ENCODE measurements around the gene CLEC4E.
"Not testable (repeated sequence)": the region's sequence is repeated elsewhere in the genome, so short reads cannot be mapped to it uniquely, and the experiment has no call there.

The CLEC4E gene, protein sequence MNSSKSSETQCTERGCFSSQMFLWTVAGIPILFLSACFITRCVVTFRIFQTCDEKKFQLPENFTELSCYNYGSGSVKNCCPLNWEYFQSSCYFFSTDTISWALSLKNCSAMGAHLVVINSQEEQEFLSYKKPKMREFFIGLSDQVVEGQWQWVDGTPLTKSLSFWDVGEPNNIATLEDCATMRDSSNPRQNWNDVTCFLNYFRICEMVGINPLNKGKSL

DNA sequence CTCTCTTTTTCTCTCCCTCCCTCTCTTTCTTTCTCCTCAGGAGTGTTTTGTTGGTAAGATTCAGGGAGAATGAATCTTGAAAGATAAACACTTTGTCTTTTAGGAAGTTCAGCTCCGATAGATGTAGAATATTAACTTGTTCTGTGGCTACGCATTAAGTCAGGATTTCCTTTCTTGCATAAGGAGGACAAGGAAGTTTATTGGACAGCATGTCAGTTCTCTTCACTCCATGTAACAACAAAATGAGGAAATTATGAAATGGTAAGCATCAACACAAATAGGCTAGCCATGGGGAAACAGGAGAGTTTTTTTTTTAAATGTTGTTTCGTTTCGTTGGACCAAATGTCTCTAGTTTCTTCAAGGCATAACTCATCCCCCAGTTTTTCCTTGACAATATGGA, at the start of gene CLEC4E:
TSS of gene CLEC4E (minus strand) at position 75 of the 400 bp plus-strand sequence. CDS start 108 bp downstream, outside the sequence.
- peaks cover 20% of the 10 kb centered on the region for H3K27me3 Mint-ChIP-seq (ENCODE audit: low read depth)
- H3K4me1 Mint-ChIP-seq (ENCODE audit: low read depth); H3K27ac Mint-ChIP-seq; H3K9me3 Mint-ChIP-seq; DNase-seq (ENCODE audit: low spot score); H3K36me3 Mint-ChIP-seq (ENCODE audit: low read depth); H3K4me3 Mint-ChIP-seq: not testable (repeated sequence)

DNA sequence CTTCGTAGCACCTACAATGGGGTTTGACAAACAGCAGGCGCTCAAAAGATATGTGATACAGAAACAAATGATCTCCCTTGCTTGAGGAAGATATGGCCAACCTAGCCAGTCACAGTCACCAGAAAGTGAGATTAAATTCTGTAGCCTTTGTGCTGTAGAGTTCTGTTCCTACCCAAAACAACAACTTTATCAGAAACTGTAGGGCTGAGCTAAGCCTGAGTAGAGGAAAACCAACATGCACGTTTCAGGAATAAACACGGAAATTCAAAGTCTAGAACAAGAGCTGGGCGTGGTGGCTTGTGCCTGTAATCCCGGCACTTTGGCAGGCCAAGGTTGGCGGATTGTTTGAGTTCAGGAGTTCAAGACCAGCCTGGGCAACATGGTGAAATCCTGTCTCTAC, 49.0 kb upstream of the CLEC4E start:
- H3K4me1 Mint-ChIP-seq (ENCODE audit: low read depth), result no peaks in the 10 kb centered on the region
- no peaks in the 10 kb centered on the region for H3K36me3 Mint-ChIP-seq (ENCODE audit: low read depth)
- H3K9me3 Mint-ChIP-seq, result no peaks in the 10 kb centered on the region
- H3K27ac Mint-ChIP-seq, result no peak overlapping the region
- no peak overlapping the region for H3K4me3 Mint-ChIP-seq
- H3K27me3 Mint-ChIP-seq (ENCODE audit: low read depth), result peaks cover 3% of the 10 kb centered on the region
- DNase-seq (ENCODE audit: low spot score), result no peak

DNA sequence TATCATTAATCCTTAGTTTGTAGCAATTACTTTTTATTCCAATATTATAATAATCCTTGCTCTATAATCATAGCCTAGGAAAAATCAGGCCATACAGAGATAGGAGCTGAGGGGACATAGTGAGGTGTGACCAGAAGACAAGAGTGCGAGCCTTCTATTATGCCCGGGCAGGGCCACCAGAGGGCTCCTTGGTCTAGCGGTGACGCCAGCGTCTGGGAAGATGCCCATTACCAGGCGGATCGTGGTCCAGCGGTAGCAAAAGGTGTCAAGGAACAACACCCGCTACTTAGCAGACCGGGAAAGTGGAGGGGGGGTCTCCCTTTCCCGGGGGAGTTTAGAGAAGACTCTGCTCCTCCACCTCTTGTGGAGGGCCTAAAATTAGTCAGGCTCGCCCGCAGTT, 43.8 kb upstream of the CLEC4E start:
- H3K4me3 Mint-ChIP-seq; H3K36me3 Mint-ChIP-seq (ENCODE audit: low read depth); H3K27me3 Mint-ChIP-seq (ENCODE audit: low read depth); H3K4me1 Mint-ChIP-seq (ENCODE audit: low read depth); H3K27ac Mint-ChIP-seq; DNase-seq (ENCODE audit: low spot score); H3K9me3 Mint-ChIP-seq: not testable (repeated sequence)

DNA sequence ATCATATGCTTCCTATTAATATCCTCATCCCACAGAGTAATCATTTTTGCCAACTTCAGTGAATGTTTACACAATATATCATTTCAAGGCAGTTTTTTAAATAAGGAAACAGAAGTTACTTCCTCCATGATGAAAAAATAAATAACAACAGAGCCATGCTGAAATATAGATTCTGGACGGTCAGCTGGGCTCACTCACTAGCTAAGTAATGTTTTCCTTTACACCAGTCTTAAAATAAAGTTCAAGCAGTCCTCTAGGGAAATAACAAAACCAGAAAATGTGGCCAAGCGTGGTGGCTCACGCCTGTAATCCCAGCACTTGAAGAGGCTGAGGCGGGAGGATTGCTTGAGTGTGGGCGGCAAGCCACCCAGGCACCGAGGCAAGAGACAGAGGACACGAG, 43.3 kb upstream of the CLEC4E start:
- no peak overlapping the region for H3K27ac Mint-ChIP-seq
- no peaks in the 10 kb centered on the region for H3K4me1 Mint-ChIP-seq (ENCODE audit: low read depth)
- H3K36me3 Mint-ChIP-seq (ENCODE audit: low read depth), result no peaks in the 10 kb centered on the region
- no peaks in the 10 kb centered on the region for H3K9me3 Mint-ChIP-seq
- no peak overlapping the region for H3K4me3 Mint-ChIP-seq
- no peaks in the 10 kb centered on the region for H3K27me3 Mint-ChIP-seq (ENCODE audit: low read depth)
- no peak for DNase-seq (ENCODE audit: low spot score)

DNA sequence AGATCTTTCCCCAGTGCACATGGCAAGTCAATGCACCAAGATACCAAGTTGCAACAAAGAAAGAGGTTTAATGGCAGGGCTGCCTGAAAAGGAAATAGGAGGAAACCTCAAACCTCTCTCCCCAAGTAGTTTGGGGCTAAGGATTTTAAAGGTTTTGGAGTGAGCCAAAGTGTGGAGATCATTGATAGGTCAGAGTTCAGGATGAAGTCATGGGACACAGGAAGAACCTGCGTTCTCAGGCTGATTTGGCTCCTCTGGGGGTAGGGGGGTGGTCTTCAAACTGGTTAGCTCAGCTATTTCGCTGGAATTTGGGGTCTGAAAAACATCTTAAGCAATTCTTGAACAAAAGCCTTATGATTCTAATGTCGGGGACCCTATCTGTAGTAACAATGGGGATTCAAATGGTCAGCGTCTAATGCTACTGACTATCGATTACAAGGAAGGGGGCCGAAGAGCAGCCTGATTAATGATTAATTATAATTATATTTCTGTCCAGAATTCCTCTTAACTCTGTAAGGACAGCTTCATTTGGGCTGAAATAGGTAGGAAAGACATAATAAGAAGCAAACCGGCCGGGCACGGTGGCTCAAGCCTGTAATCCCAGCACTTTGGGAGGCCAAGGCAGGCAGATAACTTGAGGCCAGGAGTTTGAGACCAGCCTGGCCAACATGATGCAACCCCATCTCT, 40.5 kb upstream of the CLEC4E start:
- Mint-ChIP-seq H3K27me3 (ENCODE audit: low read depth) (peaks cover 4% of the 10 kb centered on the region), H3K27ac (no peak overlapping the region), H3K9me3 (no peaks in the 10 kb centered on the region), H3K4me1 (ENCODE audit: low read depth) (no peaks in the 10 kb centered on the region), H3K4me3 (no peak overlapping the region), H3K36me3 (ENCODE audit: low read depth) (no peaks in the 10 kb centered on the region)
- no peak for DNase-seq (ENCODE audit: low spot score)

DNA sequence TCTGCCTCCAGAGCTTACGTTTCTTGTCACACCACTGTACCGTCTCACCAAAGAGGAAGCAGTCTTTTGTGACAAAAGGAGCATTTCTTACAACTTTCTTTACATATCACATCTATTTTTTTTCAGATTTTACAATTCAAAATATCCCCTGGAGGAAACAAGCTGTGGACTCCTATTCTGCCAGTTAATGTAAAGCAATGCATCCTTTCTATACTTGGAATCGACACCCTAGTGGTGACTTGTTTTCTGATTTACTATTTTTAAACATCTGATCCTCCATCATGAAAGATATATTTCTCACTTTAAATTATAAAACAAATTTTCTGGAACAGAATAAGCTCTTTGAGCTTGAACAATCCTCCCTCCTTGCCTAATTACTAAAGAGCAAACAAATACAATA, 37.2 kb upstream of the CLEC4E start:
- peaks cover 4% of the 10 kb centered on the region for H3K27me3 Mint-ChIP-seq (ENCODE audit: low read depth)
- no peak overlapping the region for H3K27ac Mint-ChIP-seq
- H3K4me3 Mint-ChIP-seq, result no peak overlapping the region
- H3K9me3 Mint-ChIP-seq, result no peaks in the 10 kb centered on the region
- no peaks in the 10 kb centered on the region for H3K36me3 Mint-ChIP-seq (ENCODE audit: low read depth)
- no peak for DNase-seq (ENCODE audit: low spot score)
- no peaks in the 10 kb centered on the region for H3K4me1 Mint-ChIP-seq (ENCODE audit: low read depth)

DNA sequence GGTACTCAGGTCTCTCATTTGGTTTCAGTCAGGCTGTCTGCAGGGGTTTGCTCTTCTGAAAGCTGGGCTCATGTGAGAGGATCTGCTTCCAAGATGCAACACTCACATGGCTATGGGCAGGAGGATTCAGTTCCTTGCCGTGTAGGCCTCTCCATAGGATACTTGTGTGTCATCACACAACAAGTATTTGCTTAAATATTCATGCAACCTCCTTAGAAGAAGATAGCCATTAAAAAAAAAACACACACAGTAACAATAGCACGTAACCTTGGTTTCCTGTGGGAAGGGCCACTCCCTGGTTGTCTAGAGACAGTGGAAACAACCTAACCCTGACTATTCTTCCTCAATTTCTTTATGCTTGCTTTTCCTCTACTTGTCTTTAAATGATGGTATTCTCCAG, 31.8 kb upstream of the CLEC4E start:
- no peak overlapping the region for H3K27ac Mint-ChIP-seq
- H3K36me3 Mint-ChIP-seq (ENCODE audit: low read depth), result no peaks in the 10 kb centered on the region
- DNase-seq (ENCODE audit: low spot score), result no peak
- H3K27me3 Mint-ChIP-seq (ENCODE audit: low read depth), result peaks cover 4% of the 10 kb centered on the region
- no peaks in the 10 kb centered on the region for H3K4me1 Mint-ChIP-seq (ENCODE audit: low read depth)
- H3K9me3 Mint-ChIP-seq, result no peaks in the 10 kb centered on the region
- no peak overlapping the region for H3K4me3 Mint-ChIP-seq

DNA sequence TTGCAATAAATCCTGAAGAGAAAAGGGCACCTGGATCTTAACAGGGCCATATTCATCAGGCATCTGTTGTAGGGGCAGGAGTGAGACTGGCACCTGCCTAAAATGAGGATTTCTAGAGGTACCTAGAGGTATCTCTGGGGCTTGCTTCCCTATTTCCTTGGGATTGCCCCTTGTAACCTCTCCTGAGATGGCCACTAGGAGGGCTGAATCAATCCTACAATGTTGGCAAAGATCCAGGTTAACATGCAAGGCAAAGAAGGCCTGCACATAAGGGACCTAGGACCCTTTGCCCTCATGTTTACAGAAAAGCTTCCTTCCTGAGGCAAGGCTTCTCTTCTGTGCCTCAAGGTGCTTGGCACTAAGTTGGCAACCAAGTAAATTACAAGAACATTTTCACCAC, 25.8 kb upstream of the CLEC4E start:
- DNase-seq (ENCODE audit: low spot score), result no peak
- H3K4me3 Mint-ChIP-seq, result no peak overlapping the region
- no peaks in the 10 kb centered on the region for H3K4me1 Mint-ChIP-seq (ENCODE audit: low read depth)
- H3K27me3 Mint-ChIP-seq (ENCODE audit: low read depth), result no peaks in the 10 kb centered on the region
- no peaks in the 10 kb centered on the region for H3K36me3 Mint-ChIP-seq (ENCODE audit: low read depth)
- no peak overlapping the region for H3K27ac Mint-ChIP-seq
- no peaks in the 10 kb centered on the region for H3K9me3 Mint-ChIP-seq

DNA sequence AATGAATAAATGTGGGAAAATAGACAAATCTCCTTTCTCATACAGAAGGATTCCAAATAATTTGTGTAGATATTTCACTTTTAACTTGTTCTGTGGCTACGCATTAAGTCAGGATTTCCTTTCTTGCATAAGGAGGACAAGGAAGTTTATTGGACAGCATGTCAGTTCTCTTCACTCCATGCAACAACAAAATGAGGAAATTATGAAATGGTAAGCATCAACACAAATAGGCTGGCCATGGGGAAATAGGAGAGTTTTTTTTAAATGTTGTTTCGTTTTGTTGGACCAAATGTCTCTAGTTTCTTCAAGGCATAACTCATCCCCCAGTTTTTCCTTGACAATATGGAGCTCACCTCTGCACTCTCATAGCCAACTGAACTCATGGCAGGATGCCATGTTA, 25.3 kb upstream of the CLEC4E start:
- not testable (repeated sequence) for H3K4me1 Mint-ChIP-seq (ENCODE audit: low read depth); H3K36me3 Mint-ChIP-seq (ENCODE audit: low read depth); H3K27ac Mint-ChIP-seq; H3K4me3 Mint-ChIP-seq; H3K27me3 Mint-ChIP-seq (ENCODE audit: low read depth); H3K9me3 Mint-ChIP-seq; DNase-seq (ENCODE audit: low spot score)

DNA sequence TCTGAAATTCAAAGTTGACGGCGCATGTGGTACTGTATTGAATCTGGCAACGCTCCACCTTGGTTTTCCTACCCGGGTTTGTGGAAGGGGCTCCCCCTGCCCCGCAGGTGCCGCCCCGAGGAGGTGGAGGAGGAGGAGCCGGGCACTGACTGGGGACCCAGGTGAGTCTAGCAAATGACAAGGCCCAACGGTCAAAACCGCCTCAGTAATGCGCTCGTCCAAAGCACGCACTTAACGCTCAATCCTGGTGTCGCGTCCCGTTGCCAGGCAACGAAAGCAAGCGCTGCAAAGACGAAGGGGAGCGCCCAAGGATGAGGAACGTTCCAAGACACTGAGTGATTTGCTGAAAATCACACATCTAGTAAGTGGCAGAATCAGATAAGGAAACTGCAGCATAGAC, 24.0 kb upstream of the CLEC4E start:
- H3K4me1 Mint-ChIP-seq (ENCODE audit: low read depth), result no peaks in the 10 kb centered on the region
- H3K27me3 Mint-ChIP-seq (ENCODE audit: low read depth), result no peaks in the 10 kb centered on the region
- no peak for DNase-seq (ENCODE audit: low spot score)
- H3K27ac Mint-ChIP-seq, result no peak overlapping the region
- H3K9me3 Mint-ChIP-seq, result no peaks in the 10 kb centered on the region
- H3K4me3 Mint-ChIP-seq, result no peak overlapping the region
- no peaks in the 10 kb centered on the region for H3K36me3 Mint-ChIP-seq (ENCODE audit: low read depth)

DNA sequence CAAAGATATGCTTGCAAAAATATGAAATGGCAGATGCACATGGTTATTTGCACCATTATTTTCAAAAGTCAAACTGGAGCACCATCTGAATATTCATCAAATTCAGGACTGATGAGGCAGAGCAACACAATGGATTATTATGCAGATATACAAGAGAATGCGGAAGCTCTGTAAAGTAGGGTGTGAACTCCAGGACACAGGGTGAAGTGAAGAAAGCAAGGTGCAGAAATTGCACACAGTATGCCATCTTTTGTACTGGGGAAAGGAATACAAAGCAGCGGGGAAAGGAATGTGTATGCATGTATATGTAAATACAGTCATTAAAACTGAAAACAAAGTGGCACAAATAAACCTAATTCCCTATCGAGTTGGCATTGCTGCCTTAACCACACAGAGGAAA, 22.7 kb upstream of the CLEC4E start:
- no peak for DNase-seq (ENCODE audit: low spot score)
- no peaks in the 10 kb centered on the region for H3K36me3 Mint-ChIP-seq (ENCODE audit: low read depth)
- no peaks in the 10 kb centered on the region for H3K9me3 Mint-ChIP-seq
- no peak overlapping the region for H3K4me3 Mint-ChIP-seq
- H3K27ac Mint-ChIP-seq, result no peak overlapping the region
- no peaks in the 10 kb centered on the region for H3K4me1 Mint-ChIP-seq (ENCODE audit: low read depth)
- no peaks in the 10 kb centered on the region for H3K27me3 Mint-ChIP-seq (ENCODE audit: low read depth)

DNA sequence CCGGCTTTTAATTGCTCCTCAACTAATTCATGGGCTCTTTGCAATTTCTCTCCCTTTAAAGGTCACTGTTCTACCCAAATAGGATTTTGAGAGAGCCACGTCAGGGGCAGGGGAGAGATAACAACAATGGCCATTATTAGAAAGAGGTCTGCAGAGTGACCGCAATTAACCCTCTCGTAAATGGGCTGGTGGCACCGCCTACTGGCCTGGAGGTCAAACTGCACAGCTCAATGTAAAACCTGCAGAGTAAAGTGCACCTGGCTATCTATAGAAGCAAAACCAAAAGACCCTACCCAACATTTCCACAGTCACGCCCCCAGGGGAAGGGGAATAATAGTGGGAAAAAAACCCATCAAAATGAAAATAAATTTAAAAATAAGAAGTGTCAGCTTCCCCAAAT, 21.6 kb upstream of the CLEC4E start:
- H3K27ac Mint-ChIP-seq, result no peak overlapping the region
- H3K4me1 Mint-ChIP-seq (ENCODE audit: low read depth), result no peaks in the 10 kb centered on the region
- no peak overlapping the region for H3K4me3 Mint-ChIP-seq
- peaks cover 2% of the 10 kb centered on the region for H3K27me3 Mint-ChIP-seq (ENCODE audit: low read depth)
- DNase-seq (ENCODE audit: low spot score), result no peak
- no peaks in the 10 kb centered on the region for H3K9me3 Mint-ChIP-seq
- no peaks in the 10 kb centered on the region for H3K36me3 Mint-ChIP-seq (ENCODE audit: low read depth)

DNA sequence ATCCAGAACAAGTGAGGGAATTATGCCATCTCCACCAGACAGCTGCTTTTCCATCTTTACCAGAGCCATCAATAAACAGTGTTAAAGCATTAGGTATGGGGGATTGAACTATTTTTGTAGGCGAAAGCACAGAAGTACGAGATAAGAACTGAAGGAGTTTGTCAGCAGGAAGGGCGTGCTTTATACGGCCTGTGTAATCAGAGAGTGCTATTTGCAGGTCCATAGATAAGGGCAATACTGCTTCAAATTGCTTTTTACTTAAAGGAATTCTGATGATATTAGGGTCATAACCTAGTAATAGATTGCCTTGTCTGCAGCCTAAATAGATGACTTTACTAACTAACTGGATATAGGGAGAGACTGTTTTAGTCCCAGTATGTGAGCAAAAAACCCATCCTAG, 20.3 kb upstream of the CLEC4E start:
- peaks cover 2% of the 10 kb centered on the region for H3K27me3 Mint-ChIP-seq (ENCODE audit: low read depth)
- H3K36me3 Mint-ChIP-seq (ENCODE audit: low read depth), result no peaks in the 10 kb centered on the region
- no peaks in the 10 kb centered on the region for H3K4me1 Mint-ChIP-seq (ENCODE audit: low read depth)
- H3K27ac Mint-ChIP-seq, result no peak overlapping the region
- no peaks in the 10 kb centered on the region for H3K9me3 Mint-ChIP-seq
- H3K4me3 Mint-ChIP-seq, result no peak overlapping the region
- no peak for DNase-seq (ENCODE audit: low spot score)

DNA sequence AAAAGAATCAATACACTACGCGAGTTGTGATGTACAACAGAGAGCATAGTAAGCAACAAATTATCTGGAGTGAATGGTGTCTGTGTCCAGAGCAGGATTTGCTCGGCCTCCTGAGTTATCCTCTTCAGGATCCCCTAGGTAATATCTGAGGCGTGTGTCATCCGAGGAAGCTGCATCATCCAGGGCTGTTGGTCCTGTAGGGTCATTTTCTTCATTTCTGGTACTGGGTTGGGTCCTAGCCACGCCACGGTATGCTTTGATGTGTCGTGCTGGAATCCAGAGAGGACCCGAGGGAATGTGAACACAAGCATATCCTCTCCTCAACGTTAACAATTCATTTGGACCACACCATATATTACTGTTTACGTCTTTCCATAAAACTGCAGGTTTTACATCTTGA, 19.0 kb upstream of the CLEC4E start:
- Mint-ChIP-seq H3K27ac (no peak overlapping the region), H3K4me1 (ENCODE audit: low read depth) (no peaks in the 10 kb centered on the region), H3K36me3 (ENCODE audit: low read depth) (no peaks in the 10 kb centered on the region), H3K27me3 (ENCODE audit: low read depth) (peaks cover 2% of the 10 kb centered on the region), H3K4me3 (no peak overlapping the region), H3K9me3 (no peaks in the 10 kb centered on the region)
- no peak for DNase-seq (ENCODE audit: low spot score)

DNA sequence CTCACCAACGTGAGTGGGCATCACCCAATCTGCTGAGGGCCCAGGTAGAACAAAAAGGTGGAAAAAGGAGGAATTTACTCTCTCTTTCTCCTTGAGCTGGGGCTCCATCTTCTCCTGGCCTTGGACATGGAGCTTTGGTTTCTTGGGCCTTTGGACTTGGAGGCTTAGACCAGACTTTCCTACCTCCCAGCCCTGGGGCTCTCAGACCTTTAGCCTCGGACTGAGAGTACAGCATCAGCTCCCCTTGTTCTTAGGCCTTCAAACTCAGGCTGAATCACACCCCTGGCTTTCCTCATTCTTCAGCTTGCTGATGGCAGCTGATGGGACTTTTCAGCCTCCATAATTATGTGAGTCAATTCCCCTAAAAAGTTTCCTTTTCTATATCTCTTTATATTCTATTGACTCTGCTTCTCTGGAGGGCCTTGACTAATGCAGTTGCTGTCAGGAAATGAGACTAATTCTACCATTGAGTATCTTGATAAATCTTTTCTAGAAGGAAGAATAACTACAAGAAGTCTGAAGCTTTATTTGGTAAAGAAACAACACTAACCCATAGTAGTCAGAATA, 15.9 kb upstream of the CLEC4E start:
- no peaks in the 10 kb centered on the region for H3K9me3 Mint-ChIP-seq
- H3K4me3 Mint-ChIP-seq, result no peak overlapping the region
- no peak overlapping the region for H3K27ac Mint-ChIP-seq
- H3K27me3 Mint-ChIP-seq (ENCODE audit: low read depth), result peaks cover 2% of the 10 kb centered on the region
- H3K36me3 Mint-ChIP-seq (ENCODE audit: low read depth), result no peaks in the 10 kb centered on the region
- no peaks in the 10 kb centered on the region for H3K4me1 Mint-ChIP-seq (ENCODE audit: low read depth)
- DNase-seq (ENCODE audit: low spot score), result no peak
